Testis (tissue), 3 donors: Measurements from ENCODE around the gene ANKRD52. TPM values are rescaled to one million over a fixed set of nuclear protein-coding genes. Genes with fewer than 3 reads are reported as not detected.

ENCODE experiments used
- DNase-seq: peaks from one replicate; pipeline ENCODE4 v3.0.0-alpha.2; 2019
- H3K27ac ChIP-seq, 2 donors: fragments of 200-600 bp; sonication (generic); one replicate each; pipeline ENCODE4 v1.5.1; 2019
- H3K27me3 ChIP-seq: fragments of 200-600 bp; sonication (generic); one replicate; pipeline ENCODE4 v1.5.1; 2019
- H3K36me3 ChIP-seq: fragments of 200-600 bp; sonication (generic); one replicate; pipeline ENCODE4 v1.5.1; 2017; ENCODE audit warnings: low read depth; ENCODE audit errors: missing control alignments
- H3K4me1 ChIP-seq: fragments of 200-600 bp; sonication (generic); one replicate; pipeline ENCODE4 v1.5.1; 2019
- H3K4me3 ChIP-seq, 2 donors: fragments of 200-600 bp; sonication (generic); one replicate each; pipeline ENCODE4 v1.5.1; 2017 to 2019
- H3K9me3 ChIP-seq: fragments of 200-600 bp; sonication (generic); one replicate; pipeline ENCODE4 v1.5.1; 2017
- POLR2A ChIP-seq: fragments of 450-650 bp; IDR thresholded peaks from one replicate; pipeline ENCODE4 v1.6.1; 2017; ENCODE audit warnings: antibody characterized with exemption, mild to moderate bottlenecking, moderate library complexity
- WGBS, 2 donors: methylation state at CpG; one replicate each; pipeline ENCODE4 v1.1.5; 2018; 5-methylcytosine and 5-hydroxymethylcytosine counted together
- intact Hi-C: fragments of 100-400 bp; cut with DNase I; formaldehyde crosslinking; loops from one replicate; pipeline ENCODE4 v1.15.1; 2023; ENCODE audit warnings: low total_unique reads
- polyA plus RNA-seq: library from polyadenylated mRNA; stranded (reverse); fragments of 350-450 nt; fragmentation: Illumina TruSeq; extraction: RNeasy Lipid Tissue Mini Kit (QIAGEN cat#74804); gene quantifications from one replicate; pipeline ENCODE4 v1.2.3, GENCODE V29; 2014; ENCODE audit warnings: low read depth, low replicate concordance; ENCODE audit not compliant: insufficient read depth
- total RNA-seq, 2 donors: library from RNA; depleted of rRNA; stranded (reverse); fragments of >200 nt; gene quantifications; one replicate each; pipeline ENCODE4 v1.2.3, GENCODE V29; 2016
- TF ChIP-seq, protein P1 (sequence below), 3 experiments: fragments of 450-650 bp in 2 of 3; fragments of 200-600 bp in 1 of 3; sonication (generic) in 1 of 3; IDR thresholded peaks; one replicate each; pipeline ENCODE4 v1.5.1; 2016 to 2019; ENCODE audit warnings: antibody characterized with exemption in 3 of 3, mild to moderate bottlenecking in 2 of 3, moderate library complexity in 1 of 3

ANKRD52 gene
- total and polyA plus RNA-seq, 3 donors from 2014 or later, result 20.1 to 32.3 (median 26.8) TPM

DNA sequence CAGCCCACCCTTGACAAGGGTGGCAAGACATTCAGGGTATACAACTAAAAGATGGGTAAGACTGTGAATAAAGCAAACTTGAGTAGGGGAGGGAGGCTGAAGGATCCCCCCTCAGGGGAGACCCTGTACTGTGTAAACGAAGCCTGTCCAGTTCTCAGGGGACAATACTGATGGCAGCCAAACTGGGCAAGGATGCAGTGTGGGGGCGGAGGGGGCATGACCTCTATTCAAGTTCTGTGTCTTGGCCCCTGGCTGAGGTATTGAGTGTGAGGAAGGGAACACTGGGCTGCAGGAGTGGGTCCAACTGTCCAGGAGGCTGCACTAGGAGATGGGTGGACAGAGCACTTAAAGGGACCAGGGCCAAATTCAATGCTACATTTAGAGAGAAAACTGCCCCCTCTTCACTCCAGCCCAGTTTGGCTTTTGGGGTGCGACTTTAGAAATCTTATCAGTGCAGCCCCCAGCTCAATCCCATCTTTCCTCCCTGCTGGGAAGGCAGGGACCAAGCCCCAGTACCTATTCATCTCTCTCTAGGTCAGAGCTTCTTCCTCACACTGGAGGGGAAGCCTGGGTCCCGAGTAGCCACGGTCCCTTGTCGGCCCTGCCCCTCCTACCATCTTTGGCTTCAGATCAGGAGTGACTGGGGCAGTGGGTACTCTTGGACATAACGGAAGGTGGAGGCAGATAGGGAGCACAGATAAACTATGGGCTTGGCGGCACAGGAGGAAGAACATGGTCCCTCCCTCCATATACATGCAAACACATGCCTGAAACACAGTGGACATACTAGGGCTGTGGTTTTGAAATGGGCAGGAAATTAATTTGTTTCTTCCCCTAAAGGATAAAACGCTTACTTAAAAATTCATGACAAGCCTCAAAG is 16.5 kb downstream of the ANKRD52 start:
- TF ChIP-seq, protein P1, sequence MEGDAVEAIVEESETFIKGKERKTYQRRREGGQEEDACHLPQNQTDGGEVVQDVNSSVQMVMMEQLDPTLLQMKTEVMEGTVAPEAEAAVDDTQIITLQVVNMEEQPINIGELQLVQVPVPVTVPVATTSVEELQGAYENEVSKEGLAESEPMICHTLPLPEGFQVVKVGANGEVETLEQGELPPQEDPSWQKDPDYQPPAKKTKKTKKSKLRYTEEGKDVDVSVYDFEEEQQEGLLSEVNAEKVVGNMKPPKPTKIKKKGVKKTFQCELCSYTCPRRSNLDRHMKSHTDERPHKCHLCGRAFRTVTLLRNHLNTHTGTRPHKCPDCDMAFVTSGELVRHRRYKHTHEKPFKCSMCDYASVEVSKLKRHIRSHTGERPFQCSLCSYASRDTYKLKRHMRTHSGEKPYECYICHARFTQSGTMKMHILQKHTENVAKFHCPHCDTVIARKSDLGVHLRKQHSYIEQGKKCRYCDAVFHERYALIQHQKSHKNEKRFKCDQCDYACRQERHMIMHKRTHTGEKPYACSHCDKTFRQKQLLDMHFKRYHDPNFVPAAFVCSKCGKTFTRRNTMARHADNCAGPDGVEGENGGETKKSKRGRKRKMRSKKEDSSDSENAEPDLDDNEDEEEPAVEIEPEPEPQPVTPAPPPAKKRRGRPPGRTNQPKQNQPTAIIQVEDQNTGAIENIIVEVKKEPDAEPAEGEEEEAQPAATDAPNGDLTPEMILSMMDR (IDR thresholded peaks at IDR 0.05), result no peak
- TF ChIP-seq POLR2A, result no peak
- H3K4me3 ChIP-seq, result no peak overlapping the region
- H3K27ac ChIP-seq, result no peak overlapping the region
- no peaks in the 10 kb centered on the region for H3K36me3 ChIP-seq
- no peak for DNase-seq
- 68 to 73% methylated on average over 9 of the region's 9 CpGs for WGBS, 2 donors
- H3K27me3 ChIP-seq, result no peaks in the 10 kb centered on the region
- H3K4me1 ChIP-seq, result peaks cover 15% of the 10 kb centered on the region
- H3K9me3 ChIP-seq, result no peaks in the 10 kb centered on the region
- intact Hi-C loops, result no loop called here

- WGBS, 2 donors, result 73 to 80% methylated on average over 10 to 11 of the region's 11 CpGs
- H3K36me3 ChIP-seq, result no peaks in the 10 kb centered on the region
- TF ChIP-seq, protein P1 (IDR thresholded peaks at IDR 0.05), result no peak
- TF ChIP-seq POLR2A, result no peak
- H3K27ac ChIP-seq, result no peak overlapping the region
- no peak overlapping the region for H3K4me3 ChIP-seq
- no peaks in the 10 kb centered on the region for H3K27me3 ChIP-seq
- H3K9me3 ChIP-seq, result no peaks in the 10 kb centered on the region
- intact Hi-C loops, result no loop called here
- no peak for DNase-seq
- H3K4me1 ChIP-seq, result no peaks in the 10 kb centered on the region
Measured at GRCh38 chr12:56237552-56237951, 20.6 kb downstream of the ANKRD52 start.

DNA sequence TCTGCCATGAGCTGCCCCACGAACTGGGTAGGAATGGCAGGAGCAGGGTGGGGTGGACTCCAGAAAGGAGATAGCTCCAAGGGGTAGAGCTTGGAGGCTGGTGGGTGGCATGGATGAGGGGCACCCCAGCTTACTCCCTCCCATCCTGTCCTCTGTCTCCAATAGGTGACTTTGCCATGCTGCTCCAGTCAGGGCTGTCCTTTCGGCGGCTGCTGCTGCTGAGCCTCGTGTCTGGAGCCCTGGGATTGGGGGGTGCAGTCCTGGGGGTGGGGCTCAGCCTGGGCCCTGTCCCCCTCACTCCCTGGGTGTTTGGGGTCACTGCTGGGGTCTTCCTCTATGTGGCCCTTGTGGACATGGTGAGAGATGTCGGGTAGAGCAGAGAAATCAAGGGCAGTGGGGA is 21.2 kb downstream of the ANKRD52 start:
- Histone ChIP-seq H3K27me3 (no peaks in the 10 kb centered on the region), H3K4me1 (no peaks in the 10 kb centered on the region), H3K9me3 (no peaks in the 10 kb centered on the region), H3K36me3 (no peaks in the 10 kb centered on the region), H3K27ac (no peak overlapping the region), H3K4me3 (no peak overlapping the region)
- WGBS, 2 donors, result 65 to 78% methylated on average over 2 to 5 of the region's 5 CpGs
- intact Hi-C loops, result no loop called here
- no peak for DNase-seq
- TF ChIP-seq POLR2A, result no peak
- TF ChIP-seq, protein P1 (IDR thresholded peaks at IDR 0.05), result no peak

DNA sequence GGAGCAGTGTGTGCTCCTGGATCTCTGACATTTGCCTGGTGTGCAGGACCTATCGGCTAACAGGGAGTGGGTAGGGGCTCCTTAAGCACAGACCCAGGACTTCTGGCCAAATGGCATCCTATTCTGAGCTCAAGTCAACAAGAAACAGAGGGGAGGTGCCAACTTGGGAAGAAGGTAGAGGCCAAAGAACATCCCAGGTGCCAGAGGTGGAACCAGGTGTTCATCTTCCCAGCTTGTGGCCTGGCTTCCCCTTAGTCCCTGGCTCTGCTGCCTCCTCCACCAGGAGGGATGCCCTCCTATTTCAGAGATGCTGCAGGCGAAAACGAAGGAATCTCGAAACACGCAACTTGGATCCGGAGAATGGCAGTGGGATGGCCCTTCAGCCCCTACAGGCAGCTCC is 22.1 kb downstream of the ANKRD52 start:
- Histone ChIP-seq H3K4me1 (no peaks in the 10 kb centered on the region), H3K27me3 (no peaks in the 10 kb centered on the region), H3K4me3 (no peak overlapping the region), H3K27ac (no peak overlapping the region), H3K36me3 (no peaks in the 10 kb centered on the region), H3K9me3 (no peaks in the 10 kb centered on the region)
- intact Hi-C loops, result no loop called here
- TF ChIP-seq POLR2A, result no peak
- TF ChIP-seq, protein P1 (IDR thresholded peaks at IDR 0.05), result no peak
- WGBS, 2 donors, result 92 to 98% methylated on average over 6 of the region's 6 CpGs
- no peak for DNase-seq
